GM19324 (cell line): ENCODE data around the gene RAP1GAP2.
"Not testable (repeated sequence)": the region's sequence is repeated elsewhere in the genome, so short reads cannot be mapped to it uniquely, and the experiment has no call there.

ENCODE experiments used
- ATAC-seq: cut with Tn5 transposase; IDR thresholded peaks from one replicate; pipeline ENCODE4 v1.9.1; 2021; ENCODE audit warnings: mild to moderate bottlenecking, moderate library complexity; ENCODE audit not compliant: unreplicated experiment, low FRiP score

The RAP1GAP2 gene

GRCh38 chr17:3008336-3009288 is 212.4 kb downstream of the RAP1GAP2 start:
- ATAC-seq: no peak

GRCh38 chr17:3009411-3009920 is 213.2 kb downstream of the RAP1GAP2 start:
- ATAC-seq: no peak

- ATAC-seq: no peak
Observed at GRCh38 chr17:3011891-3012290, 215.7 kb downstream of the RAP1GAP2 start.

- ATAC-seq: no peak
Observed at GRCh38 chr17:3012926-3013581, 216.8 kb downstream of the RAP1GAP2 start.

GRCh38 chr17:3015890-3016289 is 219.7 kb downstream of the RAP1GAP2 start:
- no peak for ATAC-seq

GRCh38 chr17:3017936-3018335 is 221.7 kb downstream of the RAP1GAP2 start:
- ATAC-seq: no peak

- no peak for ATAC-seq
Observed at GRCh38 chr17:3019761-3020160, 223.5 kb downstream of the RAP1GAP2 start.

GRCh38 chr17:3020381-3020780 is 224.1 kb downstream of the RAP1GAP2 start:
- ATAC-seq: no peak

GRCh38 chr17:3022197-3022596 is 226.0 kb downstream of the RAP1GAP2 start:
- no peak for ATAC-seq

- ATAC-seq: no peak
Observed at GRCh38 chr17:3024346-3024745, 228.1 kb downstream of the RAP1GAP2 start.

GRCh38 chr17:3025421-3026124 is 229.3 kb downstream of the RAP1GAP2 start:
- ATAC-seq: no peak

- ATAC-seq: no peak
Observed at GRCh38 chr17:3026125-3026855, 230.1 kb downstream of the RAP1GAP2 start.

GRCh38 chr17:3026856-3027751 is 230.9 kb downstream of the RAP1GAP2 start:
- no peak for ATAC-seq

GRCh38 chr17:3027786-3028532 is 231.7 kb downstream of the RAP1GAP2 start:
- ATAC-seq: no peak

- no peak for ATAC-seq
Observed at GRCh38 chr17:3029213-3029913, 233.1 kb downstream of the RAP1GAP2 start.

- no peak for ATAC-seq
Observed at GRCh38 chr17:3030096-3030495, 233.9 kb downstream of the RAP1GAP2 start.

GRCh38 chr17:3030852-3031470 is 234.7 kb downstream of the RAP1GAP2 start:
- not testable (repeated sequence) for ATAC-seq
